Measurements from ENCODE around the gene UNC45A. TPM values are rescaled to one million over a fixed set of nuclear protein-coding genes. Genes with fewer than 3 reads are reported as not detected.
"Not testable (repeated sequence)": the region's sequence is repeated elsewhere in the genome, so short reads cannot be mapped to it uniquely, and the experiment has no call there.

UNC45A gene
- total and polyA plus RNA-seq, 10 donors = 32.2 to 59.5 (median 42.3) TPM

- intact Hi-C loops (cut with DNase I; ENCODE audit: low total_unique reads) = no loop called here
- H3K9me3 ChIP-seq = no peaks in the 10 kb centered on the region
- peak; percentile 64 for DNase-seq
- TF ChIP-seq POLR2AphosphoS5 (IDR thresholded peaks at IDR 0.05) (no peak), POLR2A (IDR thresholded peaks at IDR 0.05) (no peak)
- TF ChIP-seq, protein P1, sequence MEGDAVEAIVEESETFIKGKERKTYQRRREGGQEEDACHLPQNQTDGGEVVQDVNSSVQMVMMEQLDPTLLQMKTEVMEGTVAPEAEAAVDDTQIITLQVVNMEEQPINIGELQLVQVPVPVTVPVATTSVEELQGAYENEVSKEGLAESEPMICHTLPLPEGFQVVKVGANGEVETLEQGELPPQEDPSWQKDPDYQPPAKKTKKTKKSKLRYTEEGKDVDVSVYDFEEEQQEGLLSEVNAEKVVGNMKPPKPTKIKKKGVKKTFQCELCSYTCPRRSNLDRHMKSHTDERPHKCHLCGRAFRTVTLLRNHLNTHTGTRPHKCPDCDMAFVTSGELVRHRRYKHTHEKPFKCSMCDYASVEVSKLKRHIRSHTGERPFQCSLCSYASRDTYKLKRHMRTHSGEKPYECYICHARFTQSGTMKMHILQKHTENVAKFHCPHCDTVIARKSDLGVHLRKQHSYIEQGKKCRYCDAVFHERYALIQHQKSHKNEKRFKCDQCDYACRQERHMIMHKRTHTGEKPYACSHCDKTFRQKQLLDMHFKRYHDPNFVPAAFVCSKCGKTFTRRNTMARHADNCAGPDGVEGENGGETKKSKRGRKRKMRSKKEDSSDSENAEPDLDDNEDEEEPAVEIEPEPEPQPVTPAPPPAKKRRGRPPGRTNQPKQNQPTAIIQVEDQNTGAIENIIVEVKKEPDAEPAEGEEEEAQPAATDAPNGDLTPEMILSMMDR (IDR thresholded peaks at IDR 0.05 in 8 of 11, conservative IDR thresholded peaks at IDR 0.05 in 3 of 11) = no peak
- peaks cover 0 to 70% (median 65%) of the 10 kb centered on the region in 6 donors for H3K36me3 ChIP-seq
- no peak overlapping the region for H3K27ac ChIP-seq
- 93 to 98% (median 94%) methylated on average over 9 to 11 of the region's 11 CpGs for WGBS, 5 donors
- peaks cover 15 to 61% (median 24%) of the 10 kb centered on the region in 6 donors for H3K4me1 ChIP-seq
- H3K4me3 ChIP-seq = no peak overlapping the region
- H3K27me3 ChIP-seq (replicated peaks in 1 of 7) = no peaks in the 10 kb centered on the region
These were observed 28.8 kb upstream of the UNC45A start for GRCh38 chr15:90906181-90906849.

GRCh38 chr15:90907051-90907660 is 27.9 kb upstream of the UNC45A start:
- WGBS, 5 donors = 80 to 94% (median 91%) methylated on average over 11 to 15 of the region's 15 CpGs
- H3K27ac ChIP-seq = no peak overlapping the region
- H3K27me3 ChIP-seq (replicated peaks in 1 of 7) = no peaks in the 10 kb centered on the region
- TF ChIP-seq POLR2A (IDR thresholded peaks at IDR 0.05) (no peak), POLR2AphosphoS5 (IDR thresholded peaks at IDR 0.05) (peak in 1 of 3 donors; percentile 21)
- no peaks in the 10 kb centered on the region for H3K9me3 ChIP-seq
- intact Hi-C loops (cut with DNase I; ENCODE audit: low total_unique reads) = no loop called here
- H3K36me3 ChIP-seq = peaks cover 4 to 78% (median 74%) of the 10 kb centered on the region in 6 donors
- no peak overlapping the region for H3K4me3 ChIP-seq
- H3K4me1 ChIP-seq = peaks cover 9 to 61% (median 16%) of the 10 kb centered on the region in 6 donors
- peak; percentile 69 for DNase-seq

- Histone ChIP-seq H3K4me1 (peaks cover 9 to 68% (median 16%) of the 10 kb centered on the region in 6 donors), H3K9me3 (no peaks in the 10 kb centered on the region), H3K36me3 (peaks cover 11 to 86% (median 82%) of the 10 kb centered on the region in 6 donors), H3K27ac (no peak overlapping the region), H3K27me3 (replicated peaks in 1 of 7) (no peaks in the 10 kb centered on the region), H3K4me3 (no peak overlapping the region)
- 83 to 92% (median 87%) methylated on average over 9 of the region's 9 CpGs for WGBS, 5 donors
- DNase-seq = no peak
- TF ChIP-seq, protein P1 (IDR thresholded peaks at IDR 0.05 in 8 of 11, conservative IDR thresholded peaks at IDR 0.05 in 3 of 11) = no peak
- TF ChIP-seq POLR2AphosphoS5 (IDR thresholded peaks at IDR 0.05) (no peak), POLR2A (IDR thresholded peaks at IDR 0.05) (no peak)
- intact Hi-C loops (cut with DNase I; ENCODE audit: low total_unique reads) = no loop called here
These were observed 27.1 kb upstream of the UNC45A start for GRCh38 chr15:90907838-90908507.

DNA sequence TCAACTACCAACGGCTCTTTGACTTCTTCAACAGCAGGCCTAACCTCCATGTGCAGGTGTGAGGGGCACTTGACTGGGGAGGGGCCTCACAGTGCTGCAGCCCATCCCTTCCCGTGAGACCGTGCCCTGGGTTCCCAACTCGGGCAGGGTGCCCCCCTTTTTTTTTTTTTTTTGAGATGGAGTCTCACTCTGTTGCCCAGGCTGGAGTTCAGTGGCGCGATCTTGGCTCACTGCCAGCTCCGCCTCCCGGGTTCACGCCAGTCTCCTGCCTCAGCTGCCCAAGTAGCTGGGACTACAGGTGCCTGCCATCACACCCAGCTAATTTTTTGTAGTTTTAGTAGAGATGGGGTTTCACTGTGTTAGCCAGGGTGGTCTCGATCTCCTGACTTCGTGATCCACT is 25.6 kb upstream of the UNC45A start:
- H3K4me3 ChIP-seq; H3K27me3 ChIP-seq (replicated peaks in 1 of 7); H3K27ac ChIP-seq; H3K9me3 ChIP-seq; intact Hi-C loops (cut with DNase I; ENCODE audit: low total_unique reads): not testable (repeated sequence)
- Histone ChIP-seq H3K36me3 (peaks cover 17 to 100% (median 96%) of the 10 kb centered on the region in 6 donors), H3K4me1 (peaks cover 0 to 68% (median 11%) of the 10 kb centered on the region in 6 donors)
- peak; percentile 29 for DNase-seq
- WGBS, 5 donors = 84 to 96% (median 92%) methylated on average over 11 of the region's 11 CpGs

DNA sequence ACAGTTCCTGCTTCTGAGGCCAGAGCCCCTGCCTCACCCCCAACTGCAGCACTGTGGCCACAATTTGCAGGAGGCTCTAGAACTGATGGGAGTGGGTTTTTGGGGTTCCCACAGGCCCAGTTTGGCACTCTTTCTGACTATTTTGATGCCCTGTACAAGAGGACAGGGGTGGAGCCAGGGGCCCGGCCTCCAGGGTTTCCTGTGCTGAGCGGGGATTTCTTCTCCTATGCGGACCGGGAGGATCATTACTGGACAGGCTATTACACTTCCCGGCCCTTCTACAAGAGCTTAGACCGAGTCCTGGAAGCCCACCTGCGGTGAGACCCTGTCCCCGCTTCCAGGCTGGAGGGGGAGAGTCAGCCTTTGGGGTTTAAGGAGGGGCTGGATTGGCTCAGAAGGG is 25.1 kb upstream of the UNC45A start:
- H3K4me1 ChIP-seq = peaks cover 0 to 68% (median 14%) of the 10 kb centered on the region in 6 donors
- no peak for TF ChIP-seq POLR2A (IDR thresholded peaks at IDR 0.05)
- no peak for TF ChIP-seq POLR2AphosphoS5 (IDR thresholded peaks at IDR 0.05)
- TF ChIP-seq, protein P1 (IDR thresholded peaks at IDR 0.05 in 8 of 11, conservative IDR thresholded peaks at IDR 0.05 in 3 of 11) = no peak
- H3K27ac ChIP-seq = peak overlapping the region in 3 of 8 donors; percentile 24 to 30 (median 24)
- DNase-seq = peak; percentile 72
- H3K36me3 ChIP-seq = peaks cover 17 to 100% (median 98%) of the 10 kb centered on the region in 6 donors
- H3K27me3 ChIP-seq (replicated peaks in 1 of 7) = no peaks in the 10 kb centered on the region
- H3K4me3 ChIP-seq = no peak overlapping the region
- intact Hi-C loops (cut with DNase I; ENCODE audit: low total_unique reads) = no loop called here
- 81 to 91% (median 88%) methylated on average over 8 of the region's 8 CpGs for WGBS, 5 donors
- H3K9me3 ChIP-seq = no peaks in the 10 kb centered on the region
